Anterior cingulate cortex (tissue), 58 donors: ENCODE data around the gene SNX3.

Experiments
- DNase-seq, 58 donors: peaks; one replicate each; lab custom pipeline; 2025; lab: John Stamatoyannopoulos, UW

Gene SNX3

DNA sequence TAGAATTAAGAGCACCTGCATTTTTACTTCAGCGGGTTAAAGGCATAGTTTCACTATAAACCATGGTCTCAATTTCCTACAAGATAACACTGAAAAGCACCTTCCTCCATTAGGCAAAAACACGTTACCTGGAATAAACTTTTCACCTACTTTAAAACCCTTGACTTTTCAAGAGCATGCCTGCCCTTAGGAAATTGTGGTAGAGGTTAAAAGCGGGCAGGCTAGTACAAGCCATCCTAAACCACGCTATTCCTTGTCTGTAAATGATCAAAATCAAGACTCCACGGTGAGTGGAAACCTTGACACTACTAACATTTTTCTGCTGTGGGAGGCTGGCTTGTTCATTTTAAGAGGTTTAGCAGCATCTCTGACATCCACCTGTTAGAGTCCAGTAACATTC is 51.1 kb downstream of the SNX3 start:
- DNase-seq = no peak

DNA sequence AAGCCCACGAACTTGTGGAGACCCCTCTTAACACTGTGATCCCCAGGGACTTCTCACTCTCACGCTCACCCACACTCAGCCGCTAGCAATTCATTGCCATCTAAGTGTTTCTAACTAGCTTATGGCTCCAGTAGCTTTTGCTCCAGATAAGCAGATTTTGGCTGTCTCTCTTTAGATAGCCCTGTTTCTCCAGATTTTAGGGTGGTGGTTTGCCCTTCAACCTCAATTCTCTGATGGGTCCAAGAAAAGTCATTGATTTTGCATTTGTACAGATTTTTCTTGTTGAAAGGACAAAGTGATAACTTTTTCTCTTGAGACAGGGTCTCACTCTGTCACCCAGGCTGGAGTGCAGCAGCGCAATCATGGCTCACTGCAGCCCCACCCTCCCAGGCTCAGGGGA is 53.8 kb downstream of the SNX3 start:
- no peak for DNase-seq

DNA sequence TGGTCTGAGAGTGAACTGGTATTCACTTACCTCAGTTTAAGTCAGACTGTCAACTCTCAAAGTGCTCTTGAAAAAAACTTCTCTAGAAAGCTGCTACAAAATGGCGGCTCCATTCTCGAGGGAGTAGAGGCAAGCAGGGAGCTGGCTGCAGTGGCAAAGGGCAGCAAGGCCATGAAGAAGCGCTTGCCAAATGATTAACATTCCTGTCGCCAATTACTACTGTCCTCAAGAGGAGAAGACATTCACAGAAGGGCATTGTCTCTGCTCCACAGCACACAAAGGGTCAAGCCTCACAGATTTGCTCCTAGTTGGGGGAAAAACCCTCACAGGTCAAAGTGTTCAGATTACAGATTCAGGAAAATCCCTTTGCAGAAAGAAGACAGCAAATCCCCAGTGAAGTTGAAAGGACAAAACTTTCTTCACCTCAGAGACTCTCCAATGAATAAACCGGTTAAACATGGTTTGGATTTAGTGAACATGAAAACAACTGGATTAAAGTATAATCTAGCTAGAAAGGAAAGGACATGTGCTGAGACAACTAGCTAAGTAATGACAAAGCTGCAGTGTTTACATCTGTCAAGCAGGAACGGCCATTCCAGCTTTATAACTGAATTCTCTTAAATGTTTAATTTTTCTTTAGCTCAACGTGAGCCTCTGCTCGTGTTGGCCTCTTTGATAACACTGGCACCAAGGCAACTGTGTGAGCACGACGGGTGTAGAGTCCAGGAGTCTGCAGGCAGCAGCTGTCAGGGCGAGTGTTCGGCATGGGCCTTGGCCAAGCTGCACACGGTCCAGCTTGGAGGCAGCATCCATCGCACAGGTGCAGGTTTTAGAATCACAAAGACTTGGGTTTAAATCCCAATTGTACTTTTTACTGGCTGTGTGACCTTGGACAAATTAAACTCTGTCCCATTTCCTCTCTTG is 57.4 kb downstream of the SNX3 start:
- peak in 5 of 58 donors; percentile 2 to 9 (median 5) for DNase-seq

DNA sequence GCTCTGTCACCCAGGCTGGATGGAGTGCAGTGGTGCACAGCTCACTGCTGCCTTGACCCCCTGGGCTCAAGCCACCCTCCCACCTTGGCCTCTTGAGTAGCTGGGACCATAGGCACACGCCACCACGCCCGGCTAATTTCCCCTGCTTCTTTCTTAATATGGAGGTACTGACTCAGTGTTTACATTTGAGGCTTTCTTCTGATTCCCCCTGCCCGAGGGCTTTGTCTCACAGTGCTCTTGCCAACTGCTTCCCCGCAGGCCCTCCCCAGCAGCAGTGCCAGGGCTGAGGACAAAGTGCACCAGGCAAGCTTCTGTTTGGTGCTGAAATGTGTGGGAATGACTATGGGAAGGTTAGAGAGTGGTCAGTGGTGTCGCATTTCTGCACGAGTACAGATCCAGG is 60.2 kb downstream of the SNX3 start:
- DNase-seq = no peak

DNA sequence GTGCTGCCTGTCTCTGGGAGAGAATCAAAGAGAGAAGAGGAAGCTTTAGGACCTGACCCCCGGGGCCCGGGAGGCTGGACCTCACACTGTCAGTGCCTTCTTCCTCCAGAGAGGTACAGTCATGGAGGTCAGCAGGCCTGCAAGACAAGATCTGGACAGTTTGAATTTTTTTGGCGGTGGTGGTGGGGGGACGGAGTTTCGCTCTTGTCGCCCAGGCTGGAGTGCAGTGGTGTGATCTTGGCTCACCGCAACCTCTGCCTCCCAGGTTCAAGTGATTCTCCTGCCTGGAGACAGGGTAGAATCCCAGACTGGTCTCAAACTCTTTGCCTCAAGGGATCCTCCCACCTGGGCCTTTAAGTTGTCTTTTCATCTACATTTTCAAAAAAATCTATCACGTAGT is 60.7 kb downstream of the SNX3 start:
- DNase-seq = no peak

DNA sequence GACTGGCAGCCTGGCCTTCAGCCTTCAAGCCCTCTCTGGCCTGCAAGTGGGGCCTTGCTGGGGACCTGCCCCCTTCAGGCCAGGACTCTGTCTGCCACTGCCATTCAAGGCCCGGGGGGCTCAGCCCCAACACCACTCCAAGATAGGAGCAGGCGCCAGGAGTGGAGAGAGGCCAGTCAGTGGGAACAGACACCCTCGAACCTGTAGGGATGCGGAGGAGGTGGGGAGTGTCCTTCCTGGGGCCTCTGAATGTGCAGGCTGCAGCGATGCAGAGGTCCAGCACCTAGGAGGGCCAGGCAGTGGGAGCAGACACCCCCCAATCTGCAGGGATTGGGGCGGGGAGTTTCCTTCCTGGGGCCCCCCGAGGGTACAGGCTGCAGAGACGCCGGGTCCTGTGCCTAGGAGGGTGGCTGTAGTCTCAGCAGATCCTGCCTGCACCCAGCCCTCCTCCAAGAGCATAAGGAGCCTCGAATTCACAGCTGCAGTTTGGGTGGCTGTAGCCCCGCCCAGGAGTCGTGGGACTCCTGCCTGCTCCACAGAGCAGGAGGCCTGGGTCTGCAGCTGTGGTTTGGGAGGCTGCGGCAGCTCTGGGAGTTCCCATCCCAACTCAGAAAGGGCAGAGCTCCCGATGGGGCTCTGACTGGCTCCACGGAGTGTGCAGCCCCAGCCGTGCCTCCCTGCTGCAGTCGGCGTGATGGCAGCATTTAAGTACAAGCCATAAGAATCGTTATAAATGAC is 61.9 kb downstream of the SNX3 start:
- DNase-seq = no peak

DNA sequence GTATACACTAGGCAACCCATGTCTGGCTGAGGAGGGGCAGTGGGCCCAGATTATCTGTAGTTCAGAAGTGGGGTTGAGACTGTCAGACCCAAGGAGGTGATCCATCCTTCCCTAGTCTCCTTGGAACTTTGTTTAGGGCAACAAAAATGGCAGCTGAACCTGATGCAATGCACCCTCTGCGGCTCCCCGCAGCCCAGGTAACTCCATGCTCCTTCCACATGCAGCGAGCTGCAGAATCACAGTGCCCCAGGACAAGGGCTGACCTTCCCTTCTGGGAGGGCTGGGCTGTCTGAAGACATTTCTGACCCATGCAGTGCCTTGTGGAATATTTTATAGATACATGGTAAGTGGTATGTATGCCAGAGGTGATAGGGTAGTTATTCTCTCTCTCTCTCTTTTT is 65.6 kb downstream of the SNX3 start:
- no peak for DNase-seq

DNA sequence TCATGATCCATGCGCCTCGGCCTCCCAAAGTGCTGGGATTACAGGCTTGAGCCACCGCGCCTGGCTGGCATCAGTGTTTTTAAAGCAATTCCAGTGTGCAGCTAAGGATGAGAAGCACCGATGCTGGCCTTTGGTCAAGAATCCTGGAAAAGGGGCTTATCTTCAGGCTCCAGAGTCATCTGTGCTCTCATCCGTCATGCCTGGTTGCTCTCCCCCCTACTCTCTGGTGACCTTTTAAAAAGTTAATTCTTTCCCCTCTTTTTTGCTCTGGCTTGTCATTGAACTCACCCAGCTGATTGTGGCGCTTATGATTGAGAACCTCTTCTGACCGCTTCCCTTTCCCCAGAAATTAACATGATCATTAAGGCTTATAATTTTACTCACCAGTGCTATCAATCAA is 66.3 kb downstream of the SNX3 start:
- no peak for DNase-seq

DNA sequence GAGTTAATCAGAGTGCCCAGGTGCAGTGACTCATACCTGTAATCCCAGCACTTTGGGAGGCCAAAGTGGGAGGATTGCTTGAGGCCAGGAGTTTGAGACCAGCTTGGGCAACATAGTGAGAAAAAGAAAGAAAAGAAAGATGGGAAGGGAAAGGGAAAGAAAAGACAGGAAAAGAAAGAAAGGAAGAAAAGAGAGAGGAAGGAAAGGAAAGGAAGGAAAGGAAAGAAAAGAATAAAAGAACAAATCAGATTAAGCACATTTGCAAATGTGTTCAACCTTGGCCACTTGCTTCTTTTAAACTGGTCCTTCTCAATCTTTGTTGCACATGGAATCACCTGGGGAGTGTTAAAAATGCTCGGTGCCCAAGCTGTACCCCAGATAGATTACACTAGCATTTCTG is 67.0 kb downstream of the SNX3 start:
- DNase-seq = no peak

DNA sequence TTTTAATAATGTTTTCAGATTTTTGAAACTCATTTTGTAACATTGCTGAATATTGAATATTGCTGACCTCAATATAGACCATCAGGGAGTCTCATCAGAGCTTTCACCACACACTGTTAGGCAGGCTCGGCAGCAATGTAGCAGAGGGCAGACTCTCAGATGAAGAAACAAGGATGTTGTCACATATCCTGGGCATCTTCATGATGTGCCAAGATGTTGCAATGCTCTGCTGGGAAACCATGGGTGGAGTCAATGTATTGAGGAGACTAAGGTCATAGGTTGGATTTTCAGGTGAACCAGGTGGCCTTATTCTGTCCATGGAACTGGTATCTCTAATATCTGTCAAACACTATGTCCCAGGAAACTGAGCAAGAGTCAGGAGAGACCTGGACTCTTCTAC is 67.7 kb downstream of the SNX3 start:
- DNase-seq = no peak

DNA sequence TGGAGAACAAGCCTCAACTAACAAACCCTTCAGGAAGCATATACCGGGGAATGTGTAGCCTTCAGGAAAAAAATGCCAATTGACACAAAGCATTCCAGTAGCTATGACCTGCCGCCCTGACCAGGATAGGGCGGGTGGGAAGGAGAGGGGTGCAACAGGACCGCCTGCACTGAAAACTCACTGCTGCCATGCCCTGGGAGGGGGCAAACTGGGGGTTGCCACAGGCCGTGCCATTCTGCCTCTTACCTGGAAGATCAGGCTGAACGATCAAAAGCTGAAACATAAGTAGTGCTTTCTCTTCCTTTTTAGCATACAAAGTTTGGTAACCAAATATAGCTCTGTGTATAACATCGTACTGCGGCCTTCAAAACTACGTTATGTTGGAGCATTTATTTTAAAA is 73.3 kb downstream of the SNX3 start:
- no peak for DNase-seq

DNA sequence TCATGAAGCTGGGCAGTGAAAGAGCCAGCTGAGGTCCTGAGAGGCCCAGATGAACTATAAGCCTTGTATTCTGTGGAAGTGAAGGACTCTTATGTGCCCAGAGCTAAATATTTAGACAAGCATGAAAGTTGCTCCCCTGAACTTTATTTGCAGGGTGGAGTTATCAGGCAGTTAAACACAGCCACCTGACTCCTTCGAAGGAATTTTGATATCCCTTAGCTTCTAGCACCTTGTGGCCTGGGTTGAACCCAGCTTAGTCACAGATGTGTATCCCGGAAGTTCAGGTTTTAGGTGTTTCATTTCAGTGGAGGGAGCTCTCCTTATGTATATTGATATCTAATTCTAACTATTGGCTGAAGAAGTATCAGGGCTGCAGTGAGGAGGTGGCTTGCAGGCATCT is 74.6 kb downstream of the SNX3 start:
- no peak for DNase-seq

DNA sequence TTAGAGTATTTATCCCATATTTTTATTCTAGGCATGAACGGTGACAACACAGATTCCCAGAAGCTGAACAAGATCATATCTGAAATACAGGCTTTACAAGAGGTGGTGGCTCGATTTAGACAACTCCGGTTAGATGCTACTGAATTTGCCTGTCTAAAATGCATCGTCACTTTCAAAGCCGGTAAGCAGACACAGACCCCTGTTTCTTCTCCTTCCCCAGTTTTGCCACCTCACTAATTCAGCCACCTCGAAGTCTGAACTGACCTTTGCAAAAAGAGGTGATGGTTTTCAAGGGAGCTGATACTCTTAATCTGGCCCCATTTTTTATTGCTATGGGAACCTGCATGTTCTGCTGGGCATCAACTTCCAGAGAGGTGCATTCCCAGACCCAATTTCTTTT is 80.1 kb downstream of the SNX3 start:
- DNase-seq = no peak

DNA sequence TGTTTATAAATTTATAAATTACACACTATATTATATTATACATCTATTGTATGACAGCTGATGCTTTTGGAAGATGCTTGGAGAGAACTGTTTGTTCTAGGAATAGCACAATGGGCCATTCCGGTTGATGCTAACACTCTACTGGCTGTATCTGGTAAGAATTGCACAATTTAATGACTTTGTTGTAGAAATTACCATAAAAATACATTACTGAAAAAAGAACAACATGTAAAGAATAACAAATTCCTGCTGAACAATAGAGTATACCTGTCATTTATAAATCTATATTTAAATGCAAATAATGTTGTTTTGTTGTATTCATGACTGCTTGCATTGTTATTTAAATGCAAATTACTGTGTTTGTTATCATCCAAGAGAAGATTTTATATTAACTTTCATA is 80.6 kb downstream of the SNX3 start:
- DNase-seq = no peak

DNA sequence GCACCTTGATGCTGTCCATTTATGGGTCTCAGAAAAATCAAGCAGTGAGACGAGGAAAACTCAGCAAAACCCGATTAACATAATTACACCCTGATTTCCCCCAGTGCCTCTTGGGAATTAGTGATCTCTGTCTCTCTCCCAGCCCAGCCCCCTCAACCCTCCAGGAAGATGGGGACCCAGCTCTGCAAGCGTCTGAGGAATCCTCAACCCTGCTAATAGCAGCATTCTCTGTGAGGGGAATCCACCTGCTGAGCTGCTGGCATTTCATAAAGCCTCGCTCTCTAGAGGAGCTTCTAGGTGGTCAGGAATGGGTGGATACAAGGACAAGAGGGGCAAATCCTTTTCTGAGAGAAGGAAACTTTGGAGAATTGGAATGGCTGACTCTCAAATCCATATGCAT is 81.1 kb downstream of the SNX3 start:
- no peak for DNase-seq

DNA sequence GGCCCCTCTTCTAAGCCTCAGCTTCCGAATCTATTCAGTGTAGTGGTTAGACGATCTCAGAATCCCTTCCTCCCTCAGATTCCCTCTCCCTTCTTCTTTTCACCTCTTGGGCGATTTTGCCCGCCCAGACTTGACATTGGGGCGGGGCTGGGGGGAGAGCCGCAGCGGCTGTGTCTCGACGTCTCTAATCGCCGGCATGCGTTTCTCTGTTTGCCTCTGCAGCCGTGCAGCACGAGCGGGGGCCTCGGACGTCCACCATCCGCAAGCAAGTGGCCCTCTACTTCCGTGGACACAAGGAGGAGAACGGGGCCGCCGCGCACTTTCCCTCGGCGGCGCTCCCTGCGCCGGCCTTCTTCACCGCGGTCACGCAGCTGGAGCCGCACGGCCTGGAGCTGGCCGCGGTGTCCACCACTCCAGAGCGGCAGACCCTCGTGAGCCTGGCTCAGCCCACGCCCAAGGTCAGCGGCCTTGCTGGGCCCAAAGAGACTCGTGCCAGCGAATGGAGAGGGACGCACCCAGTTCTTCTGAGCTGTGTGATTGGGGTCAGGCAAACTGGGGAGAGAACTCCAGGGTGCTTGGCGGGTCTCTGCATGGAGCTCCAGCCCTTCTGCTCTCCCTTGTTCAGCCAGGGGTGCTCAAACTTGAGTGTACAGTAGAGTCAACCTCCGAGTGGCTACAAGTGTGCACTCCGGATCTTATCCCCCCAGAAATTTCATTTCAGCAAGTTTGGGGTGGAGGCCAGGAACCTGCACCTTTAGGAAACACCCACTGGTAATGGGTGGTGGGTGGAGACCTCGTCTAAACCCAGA is 84.4 kb downstream of the SNX3 start:
- DNase-seq = no peak

DNA sequence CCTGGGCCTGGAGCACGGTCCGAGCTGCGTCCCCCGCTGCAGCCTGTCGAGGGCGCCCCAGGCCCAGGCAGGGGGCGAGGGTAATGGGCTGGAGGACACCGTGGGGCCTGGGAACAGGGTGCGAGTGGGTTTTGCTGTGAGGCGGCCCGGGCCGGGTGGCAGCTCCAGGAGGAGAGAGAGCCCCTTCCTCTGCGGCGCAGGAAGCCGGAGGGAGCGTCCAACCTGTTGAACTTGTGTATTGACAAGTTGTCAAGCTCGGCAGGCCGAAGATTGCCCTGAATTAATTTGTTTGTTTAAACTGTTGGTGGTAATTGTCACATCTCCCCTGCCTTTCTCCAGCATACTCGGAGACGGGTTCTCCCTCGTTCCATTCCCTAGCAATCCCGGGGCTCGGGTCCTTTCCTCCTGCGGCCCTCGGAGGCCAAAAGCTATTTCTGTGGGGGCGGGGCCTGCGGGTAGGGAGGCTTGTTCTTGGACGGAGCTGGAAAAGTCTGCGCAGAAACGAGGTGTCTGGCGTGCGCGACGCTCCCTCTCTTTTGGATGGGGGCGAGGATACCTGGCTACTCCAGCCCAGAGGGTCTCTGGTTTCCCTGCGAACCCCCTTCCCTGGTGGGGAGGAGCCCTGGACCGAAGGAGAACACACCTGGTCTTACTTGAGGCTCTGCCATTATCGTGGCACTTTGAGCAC is 85.1 kb downstream of the SNX3 start:
- no peak for DNase-seq

DNA sequence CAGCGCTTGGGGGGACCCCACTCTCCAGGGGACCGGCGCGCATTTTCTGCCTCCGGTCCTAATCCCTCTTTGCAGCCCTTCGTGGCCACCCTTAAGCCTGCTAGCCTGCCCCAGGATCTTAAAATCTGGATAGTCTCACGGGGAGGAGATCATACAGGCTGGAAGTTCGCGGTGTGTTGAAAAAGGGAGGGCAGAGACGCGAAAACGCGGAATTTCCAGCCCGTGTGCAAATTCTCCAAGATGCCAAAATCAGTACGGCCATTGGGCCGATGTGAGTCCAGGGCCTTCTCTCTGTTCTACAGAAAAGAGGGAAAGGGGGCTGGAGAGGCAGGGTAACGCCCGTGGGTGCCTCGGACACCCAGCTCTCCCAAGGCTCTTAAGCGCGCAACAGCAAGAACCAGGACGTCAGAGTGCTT is 85.7 kb downstream of the SNX3 start:
- no peak for DNase-seq

DNA sequence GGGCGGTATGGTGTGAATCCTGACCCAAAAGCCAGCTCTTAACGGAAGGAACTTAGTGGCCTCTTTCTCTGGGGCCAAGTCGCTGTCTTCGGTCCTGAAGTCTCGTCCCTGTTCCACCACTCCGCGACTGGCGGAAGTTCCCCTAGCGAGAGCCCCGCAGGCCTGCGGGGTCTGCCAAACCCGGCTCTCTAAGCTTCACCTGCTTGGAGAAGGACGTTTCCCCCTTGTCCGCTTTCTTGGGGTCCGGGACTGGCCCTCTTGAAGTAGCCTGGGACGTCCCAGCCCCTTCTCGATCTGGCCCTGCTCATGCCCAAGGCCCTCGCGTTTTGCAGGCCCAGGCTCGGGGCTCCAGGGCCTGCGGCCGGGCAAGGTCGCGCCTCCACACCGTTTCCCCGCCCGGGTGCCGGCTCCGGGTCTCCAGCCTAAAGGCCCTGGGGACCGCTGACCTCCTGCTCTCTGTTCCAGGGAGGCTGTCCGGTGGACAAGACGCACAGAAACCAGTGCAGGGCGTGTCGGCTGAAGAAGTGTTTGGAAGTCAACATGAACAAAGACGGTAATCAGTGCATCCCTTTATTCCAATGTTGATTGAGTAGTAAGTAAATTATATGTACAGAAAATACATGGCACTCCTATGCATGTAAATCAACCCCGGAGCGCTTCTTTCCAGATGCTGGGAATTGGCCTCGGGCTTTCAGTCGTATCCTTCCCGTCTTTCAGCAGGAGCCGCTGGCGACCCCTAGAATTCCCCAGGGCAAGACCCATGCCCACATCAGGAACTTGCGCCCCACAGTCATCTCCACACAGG is 86.3 kb downstream of the SNX3 start:
- DNase-seq = no peak
